ENCODE measurements around the gene KRT76.

KRT76 gene

GRCh38 chr12:52730793-52731192 is 46.4 kb downstream of the KRT76 start:
- Histone ChIP-seq H3K4me3 (ENCODE audit: low read depth, low read length) (no peak overlapping the region), H3K27me3 (ENCODE audit: insufficient read depth, low read depth, severe bottlenecking) (peaks cover 83% of the 10 kb centered on the region), H3K36me3 (no peaks in the 10 kb centered on the region), H3K27ac (no peak overlapping the region), H3K9me3 (ENCODE audit: severe bottlenecking) (no peaks in the 10 kb centered on the region)
- TF ChIP-seq CTCF (IDR thresholded peaks at IDR 0.05; ENCODE audit: low read depth, low read length) = no peak
- no peak for DNase-seq

GRCh38 chr12:52730383-52730782 is 46.8 kb downstream of the KRT76 start:
- no peak for TF ChIP-seq CTCF (IDR thresholded peaks at IDR 0.05; ENCODE audit: low read depth, low read length)
- H3K27me3 ChIP-seq (ENCODE audit: insufficient read depth, low read depth, severe bottlenecking) = peaks cover 83% of the 10 kb centered on the region

GRCh38 chr12:52729147-52729546 is 48.0 kb downstream of the KRT76 start:
- no peak for TF ChIP-seq CTCF (IDR thresholded peaks at IDR 0.05; ENCODE audit: low read depth, low read length)
- peaks cover 83% of the 10 kb centered on the region for H3K27me3 ChIP-seq (ENCODE audit: insufficient read depth, low read depth, severe bottlenecking)
- H3K4me3 ChIP-seq (ENCODE audit: low read depth, low read length) = no peak overlapping the region
- H3K36me3 ChIP-seq = no peaks in the 10 kb centered on the region
- H3K9me3 ChIP-seq (ENCODE audit: severe bottlenecking) = no peaks in the 10 kb centered on the region
- H3K27ac ChIP-seq = no peak overlapping the region
- DNase-seq = no peak

More at GRCh38 chr12:52730383-52730782, 46.8 kb downstream of the KRT76 start:
- H3K27ac ChIP-seq = no peak overlapping the region
- no peaks in the 10 kb centered on the region for H3K9me3 ChIP-seq (ENCODE audit: severe bottlenecking)
- no peak for DNase-seq
- H3K4me3 ChIP-seq (ENCODE audit: low read depth, low read length) = no peak overlapping the region
- no peaks in the 10 kb centered on the region for H3K36me3 ChIP-seq

GRCh38 chr12:52728374-52728773 is 48.8 kb downstream of the KRT76 start:
- DNase-seq = no peak
- Histone ChIP-seq H3K9me3 (ENCODE audit: severe bottlenecking) (no peaks in the 10 kb centered on the region), H3K36me3 (no peaks in the 10 kb centered on the region), H3K27me3 (ENCODE audit: insufficient read depth, low read depth, severe bottlenecking) (peaks cover 87% of the 10 kb centered on the region), H3K27ac (no peak overlapping the region), H3K4me3 (ENCODE audit: low read depth, low read length) (no peak overlapping the region)
- TF ChIP-seq CTCF (IDR thresholded peaks at IDR 0.05; ENCODE audit: low read depth, low read length) = no peak

- Histone ChIP-seq H3K4me3 (ENCODE audit: low read depth, low read length) (no peak overlapping the region), H3K36me3 (no peaks in the 10 kb centered on the region), H3K27ac (no peak overlapping the region), H3K27me3 (ENCODE audit: insufficient read depth, low read depth, severe bottlenecking) (peaks cover 92% of the 10 kb centered on the region), H3K9me3 (ENCODE audit: severe bottlenecking) (no peaks in the 10 kb centered on the region)
- no peak for TF ChIP-seq CTCF (IDR thresholded peaks at IDR 0.05; ENCODE audit: low read depth, low read length)
- DNase-seq = no peak
Observed at GRCh38 chr12:52727037-52727436, 50.1 kb downstream of the KRT76 start.

GRCh38 chr12:52726451-52726850 is 50.7 kb downstream of the KRT76 start:
- no peak for TF ChIP-seq CTCF (IDR thresholded peaks at IDR 0.05; ENCODE audit: low read depth, low read length)
- Histone ChIP-seq H3K36me3 (no peaks in the 10 kb centered on the region), H3K27ac (no peak overlapping the region), H3K27me3 (ENCODE audit: insufficient read depth, low read depth, severe bottlenecking) (peaks cover 91% of the 10 kb centered on the region), H3K9me3 (ENCODE audit: severe bottlenecking) (no peaks in the 10 kb centered on the region), H3K4me3 (ENCODE audit: low read depth, low read length) (no peak overlapping the region)
- no peak for DNase-seq
